Naive thymus-derived CD4-positive, alpha-beta T cell (primary cell): ENCODE results near the gene TAF1C. TPM values are rescaled to one million over a fixed set of nuclear protein-coding genes. Genes with fewer than 3 reads are reported as not detected.
A peak's percentile ranks its signal among the peaks of the same experiment; 100 is the strongest.

Source experiments
- ATAC-seq: fragments of 150-1000 bp; cut with Tn5 transposase; 2 replicates; pipeline ENCODE4 v1.10.0; 2021; ENCODE audit warnings: mild to moderate bottlenecking, moderate library complexity
- CTCF ChIA-PET: fragments of 350-600 bp; sonication (Branson Sonifier 250); formaldehyde crosslinking; loops from one replicate; lab custom pipeline; 2021; ENCODE audit warnings: antibody characterized with exemption; lab: Charles Lee
- POLR2A ChIA-PET: fragments of 350-600 bp; sonication (Branson Sonifier 250); formaldehyde crosslinking; loops from one replicate; lab custom pipeline; 2021; ENCODE audit warnings: antibody characterized with exemption, inconsistent platforms; lab: Charles Lee
- DNase-seq, 9 donors: peaks; one replicate each; pipeline versions ENCODE4 v3.0.0 to v3.0.0-alpha.2; 2020 to 2022; ENCODE audit warnings: mixed read lengths in 1 of 9
- H3K27ac ChIP-seq: one replicate; pipeline ENCODE4 v1.7.0; 2013; ENCODE audit warnings: mild to moderate bottlenecking, low read depth, low read length, moderate library complexity
- H3K27me3 ChIP-seq, 2 donors: one replicate each; pipeline ENCODE4 v1.7.0; 2013; ENCODE audit warnings: low read length in 2 of 2, mild to moderate bottlenecking in 2 of 2, moderate library complexity in 2 of 2; ENCODE audit not compliant: control insufficient read depth in 2 of 2, insufficient read depth in 2 of 2
- H3K36me3 ChIP-seq, 3 experiments: 1 replicate in 2 of 3; 2 replicates in 1 of 3; pipeline ENCODE4 v1.7.0; 2013; ENCODE audit warnings: low read length in 3 of 3, mild to moderate bottlenecking in 3 of 3, moderate library complexity in 1 of 3; ENCODE audit not compliant: insufficient read depth in 3 of 3, control insufficient read depth in 2 of 3
- H3K4me1 ChIP-seq, 2 donors: one replicate each; pipeline ENCODE4 v1.7.0; 2013; ENCODE audit warnings: low read length in 2 of 2, mild to moderate bottlenecking in 2 of 2, moderate library complexity in 1 of 2; ENCODE audit not compliant: control insufficient read depth in 2 of 2, insufficient read depth in 2 of 2
- H3K4me3 ChIP-seq: 2 replicates; pipeline ENCODE4 v1.7.0; 2013; ENCODE audit warnings: mild to moderate bottlenecking, low read length
- H3K9me3 ChIP-seq, 3 experiments: 1 replicate in 2 of 3; 2 replicates in 1 of 3; pipeline ENCODE4 v1.7.0; 2013; ENCODE audit warnings: low read length in 3 of 3; ENCODE audit not compliant: control insufficient read depth in 2 of 3
- H3K27ac Mint-ChIP-seq, 9 donors: one replicate each; pipeline ENCODE4 v1.8.0; 2020 to 2022; ENCODE audit warnings: mixed read lengths in 9 of 9, mild to moderate bottlenecking in 8 of 9, moderate library complexity in 5 of 9, inconsistent platforms in 2 of 9
- H3K27me3 Mint-ChIP-seq, 5 donors: one replicate each; pipeline ENCODE4 v1.8.0; 2021 to 2022; ENCODE audit warnings: mixed read lengths in 5 of 5, mild to moderate bottlenecking in 1 of 5
- H3K36me3 Mint-ChIP-seq, 5 donors: one replicate each; pipeline ENCODE4 v1.8.0; 2020 to 2022; ENCODE audit warnings: mixed read lengths in 5 of 5, mild to moderate bottlenecking in 3 of 5, inconsistent platforms in 1 of 5
- H3K4me1 Mint-ChIP-seq, 7 donors: one replicate each; pipeline ENCODE4 v1.8.0; 2020 to 2022; ENCODE audit warnings: mixed read lengths in 7 of 7, mild to moderate bottlenecking in 3 of 7, inconsistent platforms in 1 of 7
- H3K4me3 Mint-ChIP-seq, 10 donors: one replicate each; pipeline ENCODE4 v1.8.0; 2020 to 2022; ENCODE audit warnings: mild to moderate bottlenecking in 10 of 10, mixed read lengths in 10 of 10, moderate library complexity in 6 of 10, inconsistent platforms in 2 of 10
- H3K9me3 Mint-ChIP-seq, 11 donors: one replicate each; pipeline ENCODE4 v1.8.0; 2020 to 2022; ENCODE audit warnings: mixed read lengths in 11 of 11, mild to moderate bottlenecking in 4 of 11, inconsistent platforms in 1 of 11, moderate library complexity in 1 of 11
- intact Hi-C, 2 donors: fragments of 100-400 bp; cut with micrococcal nuclease; formaldehyde crosslinking; loops; one replicate each; pipeline ENCODE4 v1.15.1; 2023
- polyA plus RNA-seq, 2 donors: library from polyadenylated mRNA; unstranded; fragments of 300-500 nt; fragmentation: Illumina TruSeq; gene quantifications; one replicate each; pipeline ENCODE4 v1.2.3, GENCODE V29; 2021
- total RNA-seq, 6 experiments: library from RNA in 5 of 6; stranded (reverse) in 5 of 6; gene quantifications; 1 replicate in 5 of 6; 2 replicates in 1 of 6; pipeline ENCODE4 v1.2.3 and lab custom pipeline; 2021 to 2026

TAF1C gene
- total and polyA plus RNA-seq, 7 experiments from 2014 or later: 8.0 to 127 (median 84.8) TPM

- peaks cover 0 to 2% (median 0%) of the 10 kb centered on the region in 5 donors for H3K27me3 Mint-ChIP-seq
- H3K36me3 Mint-ChIP-seq: peaks cover 0 to 13% (median 5%) of the 10 kb centered on the region in 5 donors
- Histone ChIP-seq H3K4me3 (no peak overlapping the region), H3K27ac (no peak overlapping the region), H3K9me3 (no peaks in the 10 kb centered on the region), H3K27me3 (no peaks in the 10 kb centered on the region), H3K36me3 (peaks cover 0 to 57% (median 9%) of the 10 kb centered on the region in 3 experiments), H3K4me1 (no peaks in the 10 kb centered on the region)
- no peak overlapping the region for H3K4me3 Mint-ChIP-seq
- peaks cover 4 to 7% (median 6%) of the 10 kb centered on the region in 7 donors for H3K4me1 Mint-ChIP-seq
- H3K9me3 Mint-ChIP-seq: no peaks in the 10 kb centered on the region
- H3K27ac Mint-ChIP-seq: peak overlapping the region in 1 of 9 donors; percentile 2
- intact Hi-C loops: no loop called here
- DNase-seq (no peak), ATAC-seq (no peak)
- ChIA-PET CTCF (interaction anchor here (0.7 kb wide), 1 partner anchor 137 kb away, joined by 3 read pairs; no protein-coding TSS in a partner anchor), POLR2A (no interaction called here)
Measured at GRCh38 chr16:84178146-84178765, 8.6 kb downstream of the TAF1C start.

- peaks cover 0 to 2% (median 0%) of the 10 kb centered on the region in 5 donors for H3K27me3 Mint-ChIP-seq
- CTCF ChIA-PET: interaction anchor here (0.7 kb wide), 1 partner anchor 137 kb away, joined by 3 read pairs; no protein-coding TSS in a partner anchor
- no peak overlapping the region for H3K27ac ChIP-seq
Measured at GRCh38 chr16:84177741-84178073, 9.2 kb downstream of the TAF1C start.

DNA sequence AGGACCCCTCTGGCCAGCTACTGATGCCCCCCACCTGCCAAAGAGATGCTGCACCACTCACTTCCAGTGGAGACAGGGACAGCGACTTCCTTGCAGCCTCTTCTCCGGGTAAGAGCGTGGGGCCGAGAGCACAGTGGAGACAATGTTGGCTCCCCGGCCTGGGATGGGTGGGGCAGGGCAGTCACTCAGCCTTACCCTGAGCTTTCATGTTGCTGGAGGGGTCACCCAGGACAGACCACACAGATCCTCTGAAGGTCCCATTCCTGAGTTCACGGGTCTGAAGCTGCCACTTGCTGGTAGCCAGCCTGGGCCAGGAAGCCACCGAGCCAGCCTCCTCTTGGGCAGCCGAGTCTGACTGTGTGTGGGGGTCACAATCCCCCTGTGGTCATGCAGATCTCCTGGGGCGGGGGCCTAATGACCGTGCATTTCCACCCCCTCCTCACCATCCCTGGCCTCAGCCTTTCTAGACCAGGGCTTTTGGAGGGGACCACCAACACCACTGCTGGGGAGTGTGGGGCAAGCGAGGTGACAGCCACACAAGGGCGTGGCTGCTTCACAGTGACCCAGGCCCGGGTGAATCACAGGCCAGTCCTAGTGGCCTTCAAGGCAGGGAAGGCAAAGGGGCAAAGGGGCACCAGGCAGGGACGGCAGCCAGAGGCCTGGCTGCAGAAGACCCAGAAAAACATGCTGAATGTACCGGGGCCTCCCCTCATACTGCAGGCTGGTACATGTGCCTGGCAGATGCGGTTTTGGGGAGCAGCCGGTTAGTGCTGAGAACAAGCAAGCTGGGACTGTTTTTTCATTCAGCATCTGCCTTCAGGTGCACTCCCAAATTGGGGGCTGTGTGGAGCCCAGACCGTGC lies 10.4 kb downstream of the TAF1C start:
- peaks cover 4 to 6% (median 6%) of the 10 kb centered on the region in 7 donors for H3K4me1 Mint-ChIP-seq
- DNase-seq: no peak
- H3K9me3 ChIP-seq: no peaks in the 10 kb centered on the region
- H3K36me3 ChIP-seq: peaks cover 0 to 38% (median 0%) of the 10 kb centered on the region in 3 experiments
- H3K27ac Mint-ChIP-seq: peak overlapping the region in 1 of 9 donors; percentile 17
- no peak for ATAC-seq
- H3K27ac ChIP-seq: no peak overlapping the region
- no peak overlapping the region for H3K4me3 ChIP-seq
- CTCF ChIA-PET: interaction anchor here (0.8 to 2.8 kb wide), 5 partner anchors 88 to 251 kb away, joined by 3 to 16 read pairs (median 10); no protein-coding TSS in a partner anchor
- no peaks in the 10 kb centered on the region for H3K4me1 ChIP-seq
- no peaks in the 10 kb centered on the region for H3K9me3 Mint-ChIP-seq
- no peaks in the 10 kb centered on the region for H3K27me3 ChIP-seq
- POLR2A ChIA-PET: interaction anchor here (0.6 kb wide), 1 partner anchor 77 kb away, joined by 3 read pairs; no protein-coding TSS in a partner anchor
- H3K27me3 Mint-ChIP-seq: peaks cover 0 to 4% (median 0%) of the 10 kb centered on the region in 5 donors
- intact Hi-C loops: no loop called here
- H3K36me3 Mint-ChIP-seq: peaks cover 0 to 5% (median 0%) of the 10 kb centered on the region in 5 donors
- no peak overlapping the region for H3K4me3 Mint-ChIP-seq

More at GRCh38 chr16:84177741-84178073, 9.2 kb downstream of the TAF1C start:
- Histone ChIP-seq H3K4me3 (no peak overlapping the region), H3K36me3 (peaks cover 0 to 51% (median 4%) of the 10 kb centered on the region in 3 experiments), H3K9me3 (no peaks in the 10 kb centered on the region), H3K27me3 (no peaks in the 10 kb centered on the region), H3K4me1 (no peaks in the 10 kb centered on the region)
- POLR2A ChIA-PET: no interaction called here
- peaks cover 4 to 6% (median 6%) of the 10 kb centered on the region in 7 donors for H3K4me1 Mint-ChIP-seq
- peak overlapping the region in 2 of 9 donors; percentile 2 to 70 for H3K27ac Mint-ChIP-seq
- H3K36me3 Mint-ChIP-seq: peaks cover 0 to 10% (median 3%) of the 10 kb centered on the region in 5 donors
- DNase-seq: no peak
- no peak for ATAC-seq
- H3K4me3 Mint-ChIP-seq: no peak overlapping the region
- intact Hi-C loops: no loop called here
- H3K9me3 Mint-ChIP-seq: no peaks in the 10 kb centered on the region

DNA sequence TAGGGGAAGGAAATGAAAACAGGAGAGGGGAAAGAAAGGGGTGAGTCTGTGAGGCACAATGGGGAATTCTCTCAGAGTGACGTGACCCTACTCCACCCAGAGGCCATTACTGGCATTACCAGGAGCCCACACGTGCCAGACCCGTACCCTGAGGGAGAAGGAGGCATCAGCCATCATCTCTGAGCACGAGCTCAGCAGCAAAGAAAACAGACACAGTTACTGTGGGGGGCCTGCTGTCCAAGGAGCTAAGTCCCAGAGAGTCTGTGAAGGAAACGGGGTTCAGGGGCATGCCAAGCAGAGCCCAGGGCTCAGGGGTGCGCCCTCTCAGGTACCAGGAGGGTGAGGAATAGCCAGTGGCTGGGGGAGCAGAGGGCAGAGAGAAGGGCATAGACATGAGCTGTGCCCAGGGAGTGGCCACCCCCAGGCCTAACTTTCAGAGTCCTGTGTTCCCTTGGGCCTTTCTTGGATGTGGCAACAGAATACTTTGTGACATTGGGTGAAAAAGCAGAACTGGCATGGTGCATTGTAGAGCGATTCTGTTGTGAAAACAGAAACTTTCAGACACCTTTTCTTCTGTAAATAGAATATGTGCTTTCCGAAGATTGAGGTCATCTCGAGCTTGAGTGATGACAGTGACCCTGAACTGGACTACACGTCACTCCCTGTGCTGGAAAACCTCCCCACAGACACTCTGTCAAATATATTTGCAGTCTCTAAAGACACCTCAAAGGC lies 11.3 kb downstream of the TAF1C start:
- Histone ChIP-seq H3K27ac (no peak overlapping the region), H3K27me3 (no peaks in the 10 kb centered on the region), H3K4me1 (no peaks in the 10 kb centered on the region), H3K4me3 (no peak overlapping the region), H3K36me3 (peaks cover 0 to 29% (median 0%) of the 10 kb centered on the region in 3 experiments), H3K9me3 (no peaks in the 10 kb centered on the region)
- ChIA-PET POLR2A (interaction anchor here (0.6 kb wide), 1 partner anchor 77 kb away, joined by 3 read pairs; no protein-coding TSS in a partner anchor), CTCF (interaction anchor here (0.8 to 2.8 kb wide), 7 partner anchors 10 to 250 kb away, joined by 3 to 16 read pairs (median 7); no protein-coding TSS in a partner anchor)
- Mint-ChIP-seq H3K27ac (peak overlapping the region in 7 of 9 donors; percentile 5 to 79 (median 39)), H3K36me3 (no peaks in the 10 kb centered on the region), H3K27me3 (peaks cover 0 to 4% (median 0%) of the 10 kb centered on the region in 5 donors), H3K9me3 (no peaks in the 10 kb centered on the region), H3K4me1 (peaks cover 4 to 6% (median 6%) of the 10 kb centered on the region in 7 donors), H3K4me3 (no peak overlapping the region)
- peak in 7 of 9 donors; percentile 26 to 63 (median 37) for DNase-seq
- intact Hi-C loops: loop anchor here (1.0 kb wide), 5 partner anchors 30 to 249 kb away; partner anchors contain the start of genes DNAAF1 (in 1 of the 2), HSDL1 (in 1 of the 2) and MBTPS1 (in 1 of the 2)
- ATAC-seq: peak; percentile 86

- Histone ChIP-seq H3K9me3 (no peaks in the 10 kb centered on the region), H3K4me3 (no peak overlapping the region), H3K27ac (no peak overlapping the region), H3K27me3 (no peaks in the 10 kb centered on the region), H3K4me1 (no peaks in the 10 kb centered on the region), H3K36me3 (peaks cover 0 to 18% (median 0%) of the 10 kb centered on the region in 3 experiments)
- ChIA-PET CTCF (interaction anchor here (1.5 to 2.8 kb wide), 4 partner anchors 11 to 217 kb away, joined by 4 to 12 read pairs (median 8); no protein-coding TSS in a partner anchor), POLR2A (no interaction called here)
- DNase-seq (no peak), ATAC-seq (no peak)
- intact Hi-C loops: no loop called here
- Mint-ChIP-seq H3K27ac (no peak overlapping the region), H3K4me3 (no peak overlapping the region), H3K27me3 (peaks cover 0 to 11% (median 6%) of the 10 kb centered on the region in 5 donors), H3K4me1 (peaks cover 4 to 6% (median 6%) of the 10 kb centered on the region in 7 donors), H3K9me3 (no peaks in the 10 kb centered on the region), H3K36me3 (no peaks in the 10 kb centered on the region)
Measured at GRCh38 chr16:84174396-84174795, 12.5 kb downstream of the TAF1C start.
